ENCODE data around the gene SF1. TPM values are rescaled to one million over a fixed set of nuclear protein-coding genes. Genes with fewer than 3 reads are reported as not detected.

SF1 gene
- polyA plus RNA-seq, 6 donors from 2014 or later = 68.6 to 242 (median 132) TPM

DNA sequence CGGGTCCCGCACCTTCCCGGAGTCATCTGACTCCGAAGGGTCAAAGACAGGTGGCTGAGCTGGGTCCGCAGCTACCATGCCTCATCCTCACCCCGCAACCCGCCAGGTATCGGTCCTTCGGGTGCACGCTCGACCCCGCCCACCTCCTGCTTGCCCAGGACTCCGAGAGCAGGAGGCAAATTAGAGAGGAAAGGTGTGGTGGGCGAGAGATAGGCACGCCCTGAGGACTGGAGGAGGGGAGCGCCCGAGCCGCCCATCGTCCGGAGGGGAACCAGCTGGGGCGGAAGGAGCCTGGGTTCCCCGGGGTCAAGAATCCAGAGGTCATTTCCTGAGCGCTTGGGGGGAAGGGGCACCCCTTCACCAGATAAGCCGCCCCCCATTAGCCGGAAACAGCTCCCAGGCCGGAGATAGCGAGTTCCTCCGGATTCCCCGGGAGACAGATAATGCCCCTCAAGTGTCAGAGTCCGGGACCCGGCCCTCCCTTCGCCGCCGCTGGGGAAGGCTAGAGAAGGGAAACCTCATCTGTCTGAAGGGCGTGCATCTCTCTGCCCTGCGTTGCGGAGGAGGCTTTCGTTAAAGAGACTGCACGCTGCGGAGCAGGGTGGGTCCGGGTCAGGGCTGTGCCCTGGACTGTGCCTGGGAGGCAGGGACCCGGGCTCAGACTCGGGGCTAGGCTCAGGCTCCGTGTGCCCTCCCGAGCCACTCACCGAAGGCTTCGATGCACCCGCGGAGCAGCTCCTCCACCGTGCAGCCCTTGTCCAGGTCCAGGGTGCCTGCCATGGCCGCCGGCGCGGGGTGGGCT lies 36.1 kb downstream of the SF1 start:
- H3K36me3 Mint-ChIP-seq = peaks cover 0 to 10% of the 10 kb centered on the region in 2 donors
- ATAC-seq (ENCODE audit: low read depth in 2 of 2) = no peak
- no peak for DNase-seq
- H3K27me3 Mint-ChIP-seq = no peaks in the 10 kb centered on the region
- H3K27ac Mint-ChIP-seq = peak overlapping the region in 5 of 6 donors; percentile 49 to 95 (median 86)
- peak overlapping the region; percentile 76 to 99 (median 86) for H3K4me3 Mint-ChIP-seq
- no peaks in the 10 kb centered on the region for H3K9me3 Mint-ChIP-seq
- H3K4me1 Mint-ChIP-seq = peaks cover 42 to 66% (median 44%) of the 10 kb centered on the region in 3 donors

DNA sequence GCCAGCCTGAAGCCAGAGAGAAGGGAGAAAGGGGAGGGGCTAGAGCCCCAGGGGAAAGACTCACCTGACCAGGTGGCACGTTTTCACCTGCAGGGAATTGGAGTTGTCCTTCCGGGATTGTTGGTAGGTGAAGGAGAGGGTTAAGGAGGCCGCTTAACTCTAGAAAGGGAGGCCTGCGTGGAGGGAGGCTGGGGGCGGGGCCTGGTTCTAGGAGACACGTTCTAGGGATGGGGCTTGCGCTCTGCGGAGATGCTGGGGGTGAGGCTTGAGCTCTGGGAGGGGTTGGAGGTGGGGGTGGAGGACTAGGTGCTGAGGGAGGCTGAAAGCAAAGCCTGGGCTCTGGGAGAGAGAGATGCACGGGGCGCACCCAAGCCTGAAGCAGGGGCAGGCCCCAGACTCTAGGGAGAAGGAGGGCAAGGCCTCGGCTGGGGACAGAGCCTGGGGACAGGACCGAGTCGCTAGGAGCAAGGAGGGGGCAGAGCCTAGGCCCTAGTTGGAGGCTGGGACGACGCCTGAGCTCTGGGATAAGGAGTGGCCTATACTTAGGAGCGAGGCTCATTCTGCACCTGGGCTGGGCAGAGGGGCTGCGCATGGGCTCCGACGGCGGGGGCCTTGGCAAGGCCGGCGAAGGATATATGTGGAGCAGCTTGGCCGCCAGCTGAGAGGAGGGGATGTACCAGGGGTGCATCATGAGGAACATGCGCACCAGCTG lies 36.8 kb downstream of the SF1 start:
- no peaks in the 10 kb centered on the region for H3K9me3 Mint-ChIP-seq
- DNase-seq = no peak
- H3K4me3 Mint-ChIP-seq = peak overlapping the region; percentile 76 to 99 (median 86)
- H3K4me1 Mint-ChIP-seq = peaks cover 39 to 61% (median 42%) of the 10 kb centered on the region in 3 donors
- peak overlapping the region in 5 of 6 donors; percentile 49 to 95 (median 80) for H3K27ac Mint-ChIP-seq
- no peaks in the 10 kb centered on the region for H3K27me3 Mint-ChIP-seq
- peaks cover 0 to 10% of the 10 kb centered on the region in 2 donors for H3K36me3 Mint-ChIP-seq
- ATAC-seq (ENCODE audit: low read depth in 2 of 2) = no peak

DNA sequence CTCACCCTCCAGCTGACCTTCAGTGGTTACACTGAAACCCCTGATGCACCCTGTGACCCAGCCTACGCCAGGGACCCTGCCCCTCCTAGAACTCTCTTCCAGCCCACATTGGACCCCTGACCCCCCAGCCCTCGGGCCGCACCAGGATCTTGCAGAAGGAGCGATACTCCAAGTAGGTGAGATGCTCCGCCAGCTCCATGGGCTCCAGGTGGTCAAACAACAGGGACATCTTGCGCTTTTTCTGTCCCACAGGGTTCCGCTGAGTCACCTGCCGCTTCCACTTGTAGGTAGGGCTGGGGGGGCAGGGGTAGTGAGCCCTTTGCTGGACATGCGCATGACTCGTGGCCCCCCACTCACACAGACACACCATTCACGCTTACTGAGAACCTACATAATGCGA lies 38.5 kb downstream of the SF1 start:
- H3K36me3 Mint-ChIP-seq = peaks cover 6 to 14% of the 10 kb centered on the region in 2 donors
- peaks cover 42 to 58% (median 44%) of the 10 kb centered on the region in 3 donors for H3K4me1 Mint-ChIP-seq
- H3K9me3 Mint-ChIP-seq = no peaks in the 10 kb centered on the region
- H3K4me3 Mint-ChIP-seq = peak overlapping the region in 3 of 8 donors; percentile 54 to 85 (median 82)
- H3K27me3 Mint-ChIP-seq = no peaks in the 10 kb centered on the region
- H3K27ac Mint-ChIP-seq = peak overlapping the region in 2 of 6 donors; percentile 31 to 80
- DNase-seq = no peak
- ATAC-seq (ENCODE audit: low read depth in 2 of 2) = no peak

DNA sequence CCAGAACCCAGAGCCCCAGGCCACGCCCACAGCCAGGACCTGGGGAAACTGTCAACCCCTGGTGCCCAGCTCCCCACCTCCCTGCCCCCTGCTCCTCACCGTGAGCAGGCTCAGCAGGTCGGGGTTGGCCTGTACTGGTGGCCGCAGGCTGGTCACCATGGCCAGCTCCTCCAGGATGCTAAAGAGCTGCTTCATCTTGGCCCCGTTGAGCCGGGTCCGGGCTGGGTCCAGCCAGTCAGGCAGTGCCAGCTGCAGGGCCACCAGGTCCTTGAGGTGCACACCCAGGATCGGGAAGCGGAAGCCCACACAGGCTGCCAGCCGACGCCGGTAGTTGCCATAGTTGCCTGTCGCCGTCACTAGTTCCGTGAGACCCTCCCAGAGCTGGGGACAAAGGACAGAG lies 41.7 kb downstream of the SF1 start:
- Mint-ChIP-seq H3K4me1 (peaks cover 32 to 55% (median 51%) of the 10 kb centered on the region in 3 donors), H3K27me3 (no peaks in the 10 kb centered on the region), H3K36me3 (peaks cover 6 to 16% of the 10 kb centered on the region in 2 donors), H3K9me3 (no peaks in the 10 kb centered on the region), H3K27ac (peak overlapping the region in 2 of 6 donors; percentile 54 to 62), H3K4me3 (no peak overlapping the region)
- no peak for DNase-seq
- ATAC-seq (ENCODE audit: low read depth in 2 of 2) = no peak

DNA sequence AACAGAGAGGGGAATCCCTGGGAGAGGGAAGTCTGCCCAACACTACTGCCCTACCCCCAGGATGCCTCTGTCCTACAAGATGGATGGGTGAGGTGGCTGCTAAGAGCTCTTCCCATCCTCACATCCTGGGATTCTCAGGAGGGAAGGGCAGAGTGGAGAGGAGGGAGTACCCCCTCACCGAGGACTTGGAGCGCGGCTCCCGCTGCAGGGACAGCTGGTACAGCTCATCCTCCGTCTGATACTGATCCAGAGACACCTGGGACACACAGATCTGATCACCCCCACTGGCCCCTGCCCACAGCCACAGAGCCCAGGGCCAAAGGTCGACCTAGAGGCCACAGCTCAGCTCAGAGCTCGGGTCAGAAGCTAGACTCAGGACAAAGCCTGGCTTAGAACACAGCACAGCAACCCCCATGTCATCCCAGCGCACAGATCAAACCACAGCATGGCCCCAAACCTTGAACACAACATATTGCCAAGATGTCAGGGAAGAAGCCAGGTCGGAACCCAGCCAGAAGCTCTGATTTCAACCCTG lies 42.5 kb downstream of the SF1 start:
- peaks cover 25 to 46% (median 43%) of the 10 kb centered on the region in 3 donors for H3K4me1 Mint-ChIP-seq
- H3K27me3 Mint-ChIP-seq = no peaks in the 10 kb centered on the region
- peaks cover 6 to 16% of the 10 kb centered on the region in 2 donors for H3K36me3 Mint-ChIP-seq
- ATAC-seq (ENCODE audit: low read depth in 2 of 2) = no peak
- DNase-seq = no peak
- H3K4me3 Mint-ChIP-seq = peak overlapping the region in 2 of 8 donors; percentile 12 to 66
- peak overlapping the region in 5 of 6 donors; percentile 26 to 67 (median 62) for H3K27ac Mint-ChIP-seq
- H3K9me3 Mint-ChIP-seq = no peaks in the 10 kb centered on the region

DNA sequence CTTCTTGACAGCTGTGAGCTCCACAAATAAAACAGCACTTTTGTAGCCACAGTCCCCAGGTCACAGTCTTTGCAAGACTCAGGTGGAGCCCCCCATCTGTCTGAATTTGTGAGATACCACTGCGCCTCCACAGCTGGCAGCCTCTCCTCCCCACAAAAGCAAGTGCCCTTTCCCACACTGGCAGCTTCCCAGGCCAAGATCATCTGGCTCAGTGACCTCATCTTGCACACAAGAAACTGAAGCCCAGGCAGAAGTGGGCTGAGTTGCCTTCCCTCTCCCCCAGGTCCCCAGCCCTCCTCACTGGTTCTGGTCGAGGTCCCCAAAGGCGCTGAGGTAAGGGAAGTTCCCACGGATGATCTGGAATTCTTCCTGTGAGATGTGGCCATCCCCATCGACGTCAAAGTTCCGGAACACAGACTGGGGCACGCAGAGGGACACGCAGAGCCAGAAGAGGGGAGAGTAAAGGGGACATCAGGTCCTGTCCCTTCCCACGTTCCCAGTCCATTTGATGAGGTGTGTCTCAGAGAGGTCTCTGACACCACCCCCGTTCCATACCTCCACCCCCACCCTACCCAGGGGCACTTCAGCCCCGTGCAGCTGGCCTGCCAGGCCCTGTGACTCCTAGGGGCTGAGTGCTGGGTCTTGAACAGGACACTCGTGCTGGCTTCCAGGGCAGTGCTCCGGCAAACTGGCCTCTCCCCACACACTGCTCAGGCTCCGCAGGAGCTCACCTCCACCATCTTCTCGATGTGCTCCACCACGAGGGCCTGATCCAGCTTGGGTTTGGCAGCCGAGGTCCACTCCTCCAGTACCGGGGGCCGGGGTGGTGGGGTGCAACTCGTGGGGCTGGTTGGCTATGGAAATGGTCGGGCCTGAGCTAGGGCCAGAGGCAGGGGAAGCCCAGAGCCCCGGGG lies 43.3 kb downstream of the SF1 start:
- H3K4me1 Mint-ChIP-seq = peaks cover 19 to 39% (median 36%) of the 10 kb centered on the region in 3 donors
- H3K27ac Mint-ChIP-seq = peak overlapping the region in 2 of 6 donors; percentile 36 to 67
- no peaks in the 10 kb centered on the region for H3K9me3 Mint-ChIP-seq
- H3K36me3 Mint-ChIP-seq = peaks cover 6 to 9% of the 10 kb centered on the region in 2 donors
- H3K4me3 Mint-ChIP-seq = no peak overlapping the region
- DNase-seq = no peak
- no peaks in the 10 kb centered on the region for H3K27me3 Mint-ChIP-seq
- no peak for ATAC-seq (ENCODE audit: low read depth in 2 of 2)

DNA sequence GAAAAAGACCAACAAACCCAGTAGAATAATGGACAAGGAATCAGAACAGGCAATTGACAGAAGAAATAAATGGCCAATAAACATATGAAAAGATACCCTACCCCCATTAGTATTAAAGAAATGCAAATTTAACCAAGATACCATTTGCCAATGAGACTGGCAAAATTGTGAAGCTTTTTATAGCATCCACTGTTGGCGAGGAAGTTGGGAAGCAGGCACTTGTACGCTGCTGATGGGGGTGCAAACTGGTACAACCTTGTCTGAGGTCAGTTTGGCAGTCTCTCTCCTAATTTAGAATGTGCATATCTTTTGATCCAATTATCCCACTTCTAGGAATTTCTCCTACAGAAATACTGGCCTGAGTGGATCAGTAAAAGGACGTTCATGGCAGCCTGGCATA lies 46.7 kb downstream of the SF1 start:
- Mint-ChIP-seq H3K4me1 (peaks cover 16 to 36% (median 28%) of the 10 kb centered on the region in 3 donors), H3K36me3 (peaks cover 6% of the 10 kb centered on the region in 2 donors), H3K9me3 (no peaks in the 10 kb centered on the region), H3K27ac (no peak overlapping the region), H3K27me3 (no peaks in the 10 kb centered on the region), H3K4me3 (no peak overlapping the region)
- ATAC-seq (ENCODE audit: low read depth in 2 of 2) = no peak
- DNase-seq = no peak

DNA sequence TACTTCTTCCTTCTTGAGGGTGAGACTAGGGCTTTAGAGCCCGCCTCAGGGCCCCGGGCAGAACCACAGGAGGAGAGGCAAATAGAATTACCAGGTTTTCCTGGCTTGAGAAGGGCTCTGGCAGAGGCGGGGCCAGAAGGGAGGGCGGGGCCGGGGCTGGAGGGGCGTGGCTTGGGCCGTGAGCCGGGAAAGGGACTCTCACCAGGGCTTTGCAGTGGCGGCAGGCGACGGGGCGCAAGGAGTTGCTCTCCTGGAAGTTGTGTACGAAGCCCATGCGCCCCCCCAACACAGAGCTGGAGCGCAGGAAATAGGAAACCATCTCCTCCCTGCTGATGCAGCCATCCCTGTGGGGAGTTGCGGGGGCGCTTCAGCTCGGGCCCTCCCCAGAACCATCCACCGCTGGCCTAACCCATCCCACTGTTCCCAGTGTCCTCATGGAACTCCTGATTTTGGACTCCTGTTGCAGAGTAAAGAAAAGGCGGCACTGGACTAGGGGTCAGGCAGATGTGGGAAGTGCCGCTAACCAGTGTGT lies 48.4 kb downstream of the SF1 start:
- Mint-ChIP-seq H3K4me3 (no peak overlapping the region), H3K36me3 (peaks cover 0 to 3% of the 10 kb centered on the region in 2 donors), H3K27me3 (no peaks in the 10 kb centered on the region), H3K4me1 (peaks cover 16 to 38% (median 22%) of the 10 kb centered on the region in 3 donors), H3K9me3 (no peaks in the 10 kb centered on the region), H3K27ac (peak overlapping the region in 2 of 6 donors; percentile 49 to 62)
- ATAC-seq (ENCODE audit: low read depth in 2 of 2) (no peak), DNase-seq (no peak)

DNA sequence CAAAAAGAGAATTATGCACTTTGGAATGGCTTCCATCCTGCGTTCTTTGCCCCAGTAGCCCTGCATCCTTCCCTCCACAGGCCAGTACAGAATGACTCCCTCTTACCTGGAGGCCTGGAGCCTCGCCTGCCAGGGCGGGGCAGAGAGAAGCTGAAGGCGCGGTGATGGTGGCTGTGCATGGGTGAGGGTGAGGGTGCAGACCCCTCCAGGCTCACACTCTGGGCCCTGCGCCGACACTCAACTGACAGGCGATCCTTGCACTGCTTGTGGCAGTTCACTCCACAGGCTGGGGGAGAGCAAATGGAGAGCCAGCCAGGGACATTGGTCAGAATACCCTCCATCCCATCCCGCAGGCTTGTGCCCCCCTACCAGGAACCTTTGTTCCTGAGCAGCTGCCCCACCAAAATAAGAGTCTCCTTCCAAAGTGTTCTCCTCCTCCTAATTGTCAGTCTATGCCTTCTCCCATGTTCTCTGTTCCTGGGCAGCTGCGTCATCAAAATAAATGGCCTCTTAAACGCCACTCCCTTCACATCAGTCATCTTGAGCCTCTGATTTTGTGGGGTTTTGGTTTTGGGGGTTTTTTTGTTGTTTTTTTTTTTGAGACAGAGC lies 49.5 kb downstream of the SF1 start:
- no peaks in the 10 kb centered on the region for H3K27me3 Mint-ChIP-seq
- DNase-seq (no peak), ATAC-seq (ENCODE audit: low read depth in 2 of 2) (no peak)
- no peaks in the 10 kb centered on the region for H3K9me3 Mint-ChIP-seq
- H3K4me3 Mint-ChIP-seq = no peak overlapping the region
- H3K27ac Mint-ChIP-seq = no peak overlapping the region
- H3K4me1 Mint-ChIP-seq = peaks cover 19 to 42% (median 28%) of the 10 kb centered on the region in 3 donors
- H3K36me3 Mint-ChIP-seq = no peaks in the 10 kb centered on the region

DNA sequence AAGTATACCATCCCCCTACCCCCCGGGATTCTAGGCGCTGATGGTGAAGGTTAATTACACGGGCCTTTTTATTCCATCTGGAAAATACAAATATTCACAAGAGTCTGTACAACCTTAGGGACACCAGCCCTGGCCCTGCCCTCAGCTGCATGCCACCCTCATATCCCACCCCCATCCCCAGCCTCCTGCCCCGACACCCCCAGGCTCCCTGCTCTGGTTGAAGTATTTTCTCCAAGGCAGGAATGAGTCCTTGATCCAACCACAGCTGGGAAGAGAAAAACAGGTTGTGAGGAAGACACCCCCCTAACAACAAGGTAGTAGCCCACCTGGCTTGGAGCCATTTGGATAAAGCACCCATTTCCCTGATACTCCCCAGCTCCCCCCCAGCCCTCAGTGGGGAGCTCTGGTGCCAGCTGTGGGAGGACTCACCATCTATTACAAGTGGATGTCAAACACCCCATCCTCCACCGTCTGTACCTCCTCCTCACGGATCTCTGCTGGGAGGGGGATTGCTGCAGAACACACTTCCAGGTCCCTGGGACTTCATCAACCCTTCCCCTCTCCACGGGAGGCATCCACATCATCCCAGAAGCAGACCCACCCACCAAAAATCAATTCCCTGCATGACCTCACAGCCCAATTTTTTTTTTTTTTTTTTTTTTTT lies 51.3 kb downstream of the SF1 start:
- Mint-ChIP-seq H3K9me3 (no peaks in the 10 kb centered on the region), H3K27me3 (peaks cover 0 to 9% (median 7%) of the 10 kb centered on the region in 3 donors), H3K4me1 (peaks cover 20 to 42% (median 27%) of the 10 kb centered on the region in 3 donors), H3K4me3 (peak overlapping the region in 1 of 8 donors; percentile 56), H3K36me3 (no peaks in the 10 kb centered on the region), H3K27ac (no peak overlapping the region)
- ATAC-seq (ENCODE audit: low read depth in 2 of 2) (no peak), DNase-seq (no peak)

DNA sequence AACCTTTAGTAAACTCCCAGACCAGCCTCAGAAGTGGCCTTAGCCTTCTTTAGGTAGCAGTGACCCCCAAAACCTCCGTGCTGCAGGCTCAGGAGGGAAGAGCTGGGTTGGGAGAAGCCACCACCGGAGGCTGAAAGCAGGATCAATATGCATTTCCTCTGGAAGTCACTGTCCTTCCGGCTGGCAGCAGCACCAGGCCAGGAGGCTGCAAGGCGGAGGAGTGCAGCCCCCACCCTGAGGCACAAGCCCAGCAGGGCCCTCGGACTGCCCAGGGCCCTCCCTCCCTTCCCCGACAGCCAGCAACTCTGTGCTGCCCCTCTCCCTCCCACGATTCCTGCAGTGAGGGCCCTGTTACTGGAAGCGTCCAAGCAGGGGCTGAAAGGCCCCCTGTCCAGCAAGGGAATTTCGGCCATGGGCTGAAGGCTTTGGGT lies 52.1 kb downstream of the SF1 start:
- Mint-ChIP-seq H3K27ac (peak overlapping the region in 1 of 6 donors; percentile 33), H3K4me1 (peaks cover 20 to 39% (median 23%) of the 10 kb centered on the region in 3 donors), H3K36me3 (no peaks in the 10 kb centered on the region), H3K9me3 (no peaks in the 10 kb centered on the region), H3K27me3 (peaks cover 0 to 16% (median 10%) of the 10 kb centered on the region in 3 donors), H3K4me3 (no peak overlapping the region)
- DNase-seq (no peak), ATAC-seq (ENCODE audit: low read depth in 2 of 2) (no peak)
